ENCODE data around the gene TLE4.
A peak's percentile ranks its signal among the peaks of the same experiment; 100 is the strongest.

The TLE4 gene

DNA sequence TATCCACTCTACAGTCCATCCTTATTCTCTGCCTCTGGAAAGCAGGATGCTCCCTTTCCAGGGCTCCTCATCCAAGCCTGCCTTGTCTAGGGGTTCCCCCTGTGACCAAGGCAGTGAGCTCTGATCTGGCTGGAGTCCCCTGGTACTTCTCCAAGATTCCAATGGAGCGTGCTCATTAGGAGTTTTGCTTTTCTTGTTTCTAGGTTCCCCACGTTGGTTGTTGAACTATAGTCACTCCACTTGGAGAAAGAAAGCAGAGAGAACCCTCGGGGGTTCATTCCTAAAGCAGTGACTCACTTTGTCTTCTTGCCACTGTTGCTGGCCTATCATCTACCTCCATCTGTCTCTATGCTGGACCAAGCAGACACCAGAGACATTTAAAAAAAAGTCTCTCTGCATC is 192.6 kb downstream of the TLE4 start:
- H3K4me2 ChIP-seq (ENCODE audit: low read length, poor library complexity, severe bottlenecking) = no peak overlapping the region
- no peaks in the 10 kb centered on the region for H3K36me3 ChIP-seq (ENCODE audit: control insufficient read depth in 1 of 2, insufficient read depth in 2 of 2, low read depth in 1 of 2, low read length in 2 of 2)
- no peak overlapping the region for H3K4ac ChIP-seq (ENCODE audit: low read depth in 1 of 2, low read length in 2 of 2)
- H2BK5ac ChIP-seq (ENCODE audit: low read depth, low read length, poor library complexity, severe bottlenecking) = no peak overlapping the region
- no peak overlapping the region for H3K14ac ChIP-seq (ENCODE audit: low read length in 2 of 2)
- H3K27me3 ChIP-seq (ENCODE audit: control insufficient read depth in 1 of 2, insufficient read depth in 1 of 2, low read length in 2 of 2) = peaks cover 0 to 72% of the 10 kb centered on the region in 2 experiments
- H4K91ac ChIP-seq (ENCODE audit: low read length) = no peak overlapping the region
- no peak overlapping the region for H2BK15ac ChIP-seq (ENCODE audit: low read depth, poor library complexity, severe bottlenecking)
- H3K18ac ChIP-seq (ENCODE audit: low read depth in 1 of 2, low read length in 2 of 2) = no peak overlapping the region
- 9% methylated on average over 3 of the region's 3 CpGs for WGBS
- no peak overlapping the region for H2AK5ac ChIP-seq (ENCODE audit: low read length, severe bottlenecking)
- peak overlapping the region; percentile 4 for H3K27ac ChIP-seq (ENCODE audit: low read length, poor library complexity, severe bottlenecking)
- peak overlapping the region; percentile 50 for H3K9ac ChIP-seq (ENCODE audit: low read length)
- peak overlapping the region in 1 of 2 experiments; percentile 23 for H3K4me3 ChIP-seq (ENCODE audit: insufficient read depth in 1 of 2, low read depth in 1 of 2, low read length in 2 of 2)
- H3K4me1 ChIP-seq (ENCODE audit: control insufficient read depth, insufficient read depth, low read depth, low read length) = peaks cover 4% of the 10 kb centered on the region
- H2BK12ac ChIP-seq (ENCODE audit: low read length in 2 of 2) = no peak overlapping the region
- peak; percentile 92 for DNase-seq
- no peak overlapping the region for H4K8ac ChIP-seq (ENCODE audit: low read length)
- H3K23ac ChIP-seq (ENCODE audit: low read length in 2 of 2) = no peak overlapping the region
- H3K9me3 ChIP-seq (ENCODE audit: control insufficient read depth, low read length) = no peaks in the 10 kb centered on the region
- H2BK120ac ChIP-seq (ENCODE audit: low read depth, low read length) = no peak overlapping the region
- no peak overlapping the region for H2AFZ ChIP-seq (ENCODE audit: low read depth, low read length)
- no peaks in the 10 kb centered on the region for H3K79me1 ChIP-seq (replicated peaks; ENCODE audit: low read length, poor library complexity, severe bottlenecking)

DNA sequence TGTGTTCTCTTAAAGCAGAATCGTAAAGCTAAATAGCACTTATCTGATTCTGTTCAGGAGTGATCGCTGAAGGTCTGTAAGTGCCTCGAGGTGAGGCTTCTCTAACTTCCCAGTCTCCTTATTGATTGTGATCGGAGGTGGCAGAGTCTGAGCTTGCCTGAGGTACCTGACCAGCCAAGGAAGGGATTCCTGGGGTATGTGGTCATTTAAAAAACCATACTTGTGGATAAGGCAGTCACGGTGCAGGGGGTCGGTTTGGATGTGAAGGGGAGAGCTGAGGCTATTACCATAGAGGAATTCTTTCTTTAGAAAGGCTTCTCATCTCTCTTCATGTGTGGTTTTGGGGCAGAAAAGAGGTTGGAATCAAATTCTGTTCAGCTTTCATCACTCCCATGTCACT is 193.7 kb downstream of the TLE4 start:
- no peak overlapping the region for H2BK120ac ChIP-seq (ENCODE audit: low read depth, low read length)
- H2AFZ ChIP-seq (ENCODE audit: low read depth, low read length) = no peak overlapping the region
- peak overlapping the region; percentile 29 for H3K27ac ChIP-seq (ENCODE audit: low read length, poor library complexity, severe bottlenecking)
- no peak overlapping the region for H3K9ac ChIP-seq (ENCODE audit: low read length)
- H4K91ac ChIP-seq (ENCODE audit: low read length) = no peak overlapping the region
- no peak for DNase-seq
- H3K14ac ChIP-seq (ENCODE audit: low read length in 2 of 2) = no peak overlapping the region
- H4K8ac ChIP-seq (ENCODE audit: low read length) = no peak overlapping the region
- H3K4me1 ChIP-seq (ENCODE audit: control insufficient read depth, insufficient read depth, low read depth, low read length) = peaks cover 4% of the 10 kb centered on the region
- H2BK5ac ChIP-seq (ENCODE audit: low read depth, low read length, poor library complexity, severe bottlenecking) = no peak overlapping the region
- H3K18ac ChIP-seq (ENCODE audit: low read depth in 1 of 2, low read length in 2 of 2) = peak overlapping the region in 1 of 2 experiments; percentile 4
- no peak overlapping the region for H3K23ac ChIP-seq (ENCODE audit: low read length in 2 of 2)
- H3K4me3 ChIP-seq (ENCODE audit: insufficient read depth in 1 of 2, low read depth in 1 of 2, low read length in 2 of 2) = no peak overlapping the region
- H3K27me3 ChIP-seq (ENCODE audit: control insufficient read depth in 1 of 2, insufficient read depth in 1 of 2, low read length in 2 of 2) = peaks cover 0 to 75% of the 10 kb centered on the region in 2 experiments
- H2BK12ac ChIP-seq (ENCODE audit: low read length in 2 of 2) = no peak overlapping the region
- no peak overlapping the region for H3K4me2 ChIP-seq (ENCODE audit: low read length, poor library complexity, severe bottlenecking)
- no peaks in the 10 kb centered on the region for H3K36me3 ChIP-seq (ENCODE audit: control insufficient read depth in 1 of 2, insufficient read depth in 2 of 2, low read depth in 1 of 2, low read length in 2 of 2)
- H3K4ac ChIP-seq (ENCODE audit: low read depth in 1 of 2, low read length in 2 of 2) = no peak overlapping the region
- peaks cover 3% of the 10 kb centered on the region for H3K9me3 ChIP-seq (ENCODE audit: control insufficient read depth, low read length)
- H2AK5ac ChIP-seq (ENCODE audit: low read length, severe bottlenecking) = no peak overlapping the region
- no peaks in the 10 kb centered on the region for H3K79me1 ChIP-seq (replicated peaks; ENCODE audit: low read length, poor library complexity, severe bottlenecking)
- 81% methylated on average over 6 of the region's 6 CpGs for WGBS
- H2BK15ac ChIP-seq (ENCODE audit: low read depth, poor library complexity, severe bottlenecking) = no peak overlapping the region

DNA sequence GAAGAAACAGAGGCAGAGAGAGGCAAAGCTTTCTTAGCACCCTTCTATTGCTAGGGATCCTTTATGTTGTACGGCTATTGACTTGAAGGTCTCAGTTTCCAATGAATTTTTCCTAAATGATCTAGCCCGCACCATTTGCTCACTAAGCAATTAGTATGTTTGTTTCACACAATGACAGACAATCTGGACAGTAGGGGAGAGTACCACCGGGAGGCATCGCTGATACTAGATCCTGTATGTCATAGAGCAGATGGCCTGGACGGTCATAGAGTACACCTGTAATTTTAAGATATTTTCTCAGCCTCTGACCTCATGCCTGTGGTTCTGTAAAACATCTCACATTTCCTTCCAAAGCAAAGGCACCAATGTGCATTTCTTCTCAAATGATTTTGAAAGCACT is 194.3 kb downstream of the TLE4 start:
- DNase-seq = no peak
- H3K14ac ChIP-seq (ENCODE audit: low read length in 2 of 2) = no peak overlapping the region
- no peak overlapping the region for H2AK5ac ChIP-seq (ENCODE audit: low read length, severe bottlenecking)
- H3K4ac ChIP-seq (ENCODE audit: low read depth in 1 of 2, low read length in 2 of 2) = no peak overlapping the region
- H3K27ac ChIP-seq (ENCODE audit: low read length, poor library complexity, severe bottlenecking) = no peak overlapping the region
- H3K4me3 ChIP-seq (ENCODE audit: insufficient read depth in 1 of 2, low read depth in 1 of 2, low read length in 2 of 2) = no peak overlapping the region
- H3K4me2 ChIP-seq (ENCODE audit: low read length, poor library complexity, severe bottlenecking) = no peak overlapping the region
- H3K9me3 ChIP-seq (ENCODE audit: control insufficient read depth, low read length) = peaks cover 3% of the 10 kb centered on the region
- no peak overlapping the region for H3K9ac ChIP-seq (ENCODE audit: low read length)
- H4K8ac ChIP-seq (ENCODE audit: low read length) = no peak overlapping the region
- H2AFZ ChIP-seq (ENCODE audit: low read depth, low read length) = no peak overlapping the region
- peaks cover 4% of the 10 kb centered on the region for H3K4me1 ChIP-seq (ENCODE audit: control insufficient read depth, insufficient read depth, low read depth, low read length)
- no peak overlapping the region for H4K91ac ChIP-seq (ENCODE audit: low read length)
- no peaks in the 10 kb centered on the region for H3K36me3 ChIP-seq (ENCODE audit: control insufficient read depth in 1 of 2, insufficient read depth in 2 of 2, low read depth in 1 of 2, low read length in 2 of 2)
- no peaks in the 10 kb centered on the region for H3K79me1 ChIP-seq (replicated peaks; ENCODE audit: low read length, poor library complexity, severe bottlenecking)
- H2BK15ac ChIP-seq (ENCODE audit: low read depth, poor library complexity, severe bottlenecking) = no peak overlapping the region
- 100% methylated on average over 5 of the region's 5 CpGs for WGBS
- H2BK120ac ChIP-seq (ENCODE audit: low read depth, low read length) = no peak overlapping the region
- no peak overlapping the region for H2BK12ac ChIP-seq (ENCODE audit: low read length in 2 of 2)
- no peak overlapping the region for H3K18ac ChIP-seq (ENCODE audit: low read depth in 1 of 2, low read length in 2 of 2)
- no peak overlapping the region for H2BK5ac ChIP-seq (ENCODE audit: low read depth, low read length, poor library complexity, severe bottlenecking)
- no peak overlapping the region for H3K23ac ChIP-seq (ENCODE audit: low read length in 2 of 2)
- H3K27me3 ChIP-seq (ENCODE audit: control insufficient read depth in 1 of 2, insufficient read depth in 1 of 2, low read length in 2 of 2) = peaks cover 0 to 68% of the 10 kb centered on the region in 2 experiments

DNA sequence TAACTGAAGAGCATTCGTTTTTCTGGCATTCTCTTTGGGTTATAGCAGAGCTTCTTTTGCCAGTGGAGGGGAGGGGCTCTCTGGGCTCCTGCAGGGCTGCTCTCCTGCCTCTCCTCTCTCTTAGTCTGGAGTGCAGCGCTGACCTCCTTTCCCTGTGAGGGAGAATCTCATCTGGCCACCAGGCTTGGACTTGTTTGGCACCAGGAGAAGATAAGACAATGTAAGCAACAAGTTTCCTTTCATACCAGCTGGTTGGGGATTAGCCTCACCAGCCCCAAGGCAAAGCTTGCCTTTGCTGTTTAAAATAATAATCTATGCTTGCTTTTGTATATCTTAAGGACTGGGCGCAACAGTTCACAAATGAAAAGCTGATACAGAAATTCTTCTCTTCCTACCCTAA is 196.4 kb downstream of the TLE4 start:
- Histone ChIP-seq H3K9me3 (ENCODE audit: control insufficient read depth, low read length) (peaks cover 3% of the 10 kb centered on the region), H3K4me2 (ENCODE audit: low read length, poor library complexity, severe bottlenecking) (no peak overlapping the region), H2BK120ac (ENCODE audit: low read depth, low read length) (no peak overlapping the region), H3K27ac (ENCODE audit: low read length, poor library complexity, severe bottlenecking) (no peak overlapping the region), H3K18ac (ENCODE audit: low read depth in 1 of 2, low read length in 2 of 2) (no peak overlapping the region), H3K4ac (ENCODE audit: low read depth in 1 of 2, low read length in 2 of 2) (no peak overlapping the region), H3K4me1 (ENCODE audit: control insufficient read depth, insufficient read depth, low read depth, low read length) (peaks cover 4% of the 10 kb centered on the region), H2BK15ac (ENCODE audit: low read depth, poor library complexity, severe bottlenecking) (no peak overlapping the region), H2AK5ac (ENCODE audit: low read length, severe bottlenecking) (no peak overlapping the region), H4K8ac (ENCODE audit: low read length) (no peak overlapping the region), H3K9ac (ENCODE audit: low read length) (no peak overlapping the region), H3K14ac (ENCODE audit: low read length in 2 of 2) (no peak overlapping the region), H3K36me3 (ENCODE audit: control insufficient read depth in 1 of 2, insufficient read depth in 2 of 2, low read depth in 1 of 2, low read length in 2 of 2) (no peaks in the 10 kb centered on the region), H2BK5ac (ENCODE audit: low read depth, low read length, poor library complexity, severe bottlenecking) (no peak overlapping the region), H3K23ac (ENCODE audit: low read length in 2 of 2) (no peak overlapping the region), H3K27me3 (ENCODE audit: control insufficient read depth in 1 of 2, insufficient read depth in 1 of 2, low read length in 2 of 2) (peaks cover 0 to 55% of the 10 kb centered on the region in 2 experiments), H3K79me1 (replicated peaks; ENCODE audit: low read length, poor library complexity, severe bottlenecking) (no peaks in the 10 kb centered on the region), H2BK12ac (ENCODE audit: low read length in 2 of 2) (no peak overlapping the region), H3K4me3 (ENCODE audit: insufficient read depth in 1 of 2, low read depth in 1 of 2, low read length in 2 of 2) (no peak overlapping the region), H2AFZ (ENCODE audit: low read depth, low read length) (no peak overlapping the region), H4K91ac (ENCODE audit: low read length) (no peak overlapping the region)
- peak; percentile 38 for DNase-seq
- WGBS = 34% methylated on average over 2 of the region's 3 CpGs
